ENCODE results near the gene PPIL1.

DNA sequence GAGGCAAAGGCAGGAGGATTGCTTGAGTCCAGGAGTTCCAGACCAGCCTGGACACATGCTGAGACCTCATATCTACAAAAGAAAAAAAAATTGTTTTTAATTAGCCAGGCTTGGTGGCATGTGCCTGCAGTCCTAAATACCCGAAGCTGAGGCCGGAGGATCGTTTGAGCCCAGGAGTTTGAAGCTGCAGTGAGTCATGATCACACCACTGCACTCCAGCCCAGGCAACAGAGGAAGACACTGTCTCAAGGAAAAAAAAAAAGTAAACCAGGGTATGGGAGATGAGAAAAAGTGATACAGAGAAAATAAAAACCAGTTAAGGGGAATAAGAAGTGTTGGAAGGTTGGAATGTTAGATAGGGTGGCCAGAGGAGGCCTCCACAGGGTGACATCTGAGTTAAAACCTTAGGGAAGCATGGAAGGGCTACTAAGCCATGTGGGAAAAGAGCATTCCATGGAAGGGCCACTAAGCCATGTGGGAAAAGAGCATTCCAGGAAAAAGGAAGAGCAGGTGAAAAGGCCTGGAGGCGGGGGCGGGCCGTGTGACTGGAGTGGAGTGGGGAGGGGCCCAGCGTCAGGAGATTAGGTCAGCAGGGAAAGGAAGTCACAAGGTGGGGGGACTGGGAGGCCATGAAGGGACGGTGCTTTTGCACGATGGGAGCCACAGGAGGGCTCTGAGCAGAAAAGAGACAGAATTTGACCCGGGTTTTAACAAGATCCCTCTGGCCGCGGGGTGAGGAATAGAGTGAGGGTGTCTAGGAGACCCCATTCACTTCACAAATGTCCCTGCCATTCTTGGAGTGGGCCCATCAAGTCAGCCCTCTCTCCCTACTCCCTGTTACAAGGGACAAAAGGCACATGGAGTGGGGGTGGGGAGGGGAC is 53.7 kb downstream of the PPIL1 start:
- TF ChIP-seq, protein P1, sequence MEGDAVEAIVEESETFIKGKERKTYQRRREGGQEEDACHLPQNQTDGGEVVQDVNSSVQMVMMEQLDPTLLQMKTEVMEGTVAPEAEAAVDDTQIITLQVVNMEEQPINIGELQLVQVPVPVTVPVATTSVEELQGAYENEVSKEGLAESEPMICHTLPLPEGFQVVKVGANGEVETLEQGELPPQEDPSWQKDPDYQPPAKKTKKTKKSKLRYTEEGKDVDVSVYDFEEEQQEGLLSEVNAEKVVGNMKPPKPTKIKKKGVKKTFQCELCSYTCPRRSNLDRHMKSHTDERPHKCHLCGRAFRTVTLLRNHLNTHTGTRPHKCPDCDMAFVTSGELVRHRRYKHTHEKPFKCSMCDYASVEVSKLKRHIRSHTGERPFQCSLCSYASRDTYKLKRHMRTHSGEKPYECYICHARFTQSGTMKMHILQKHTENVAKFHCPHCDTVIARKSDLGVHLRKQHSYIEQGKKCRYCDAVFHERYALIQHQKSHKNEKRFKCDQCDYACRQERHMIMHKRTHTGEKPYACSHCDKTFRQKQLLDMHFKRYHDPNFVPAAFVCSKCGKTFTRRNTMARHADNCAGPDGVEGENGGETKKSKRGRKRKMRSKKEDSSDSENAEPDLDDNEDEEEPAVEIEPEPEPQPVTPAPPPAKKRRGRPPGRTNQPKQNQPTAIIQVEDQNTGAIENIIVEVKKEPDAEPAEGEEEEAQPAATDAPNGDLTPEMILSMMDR (optimal IDR thresholded peaks at IDR 0.05 in 1 of 3, IDR thresholded peaks at IDR 0.05 in 1 of 3, conservative IDR thresholded peaks at IDR 0.05 in 1 of 3; ENCODE audit: extremely low read depth in 1 of 3, insufficient read depth in 2 of 3, low read length in 3 of 3) = no peak
- no peak for TF ChIP-seq EZH2 (IDR thresholded peaks at IDR 0.05; ENCODE audit: low read length)

Measured in keratinocyte (primary cell).